GM21825 (cell line): ENCODE measurements around the gene TSPYL2.

Experiments used
- ATAC-seq: cut with Tn5 transposase; IDR thresholded peaks from one replicate; pipeline ENCODE4 v1.9.1; 2021; ENCODE audit warnings: mild to moderate bottlenecking, moderate library complexity; ENCODE audit not compliant: unreplicated experiment

Gene TSPYL2

GRCh38 chrX:53081925-53082772, at the start of gene TSPYL2:
TSS of gene TSPYL2 (plus strand) at chrX:53082367. CDS start at chrX:53082499, 132 bp downstream.
- ATAC-seq = peak; percentile 90

- no peak for ATAC-seq
Observed at GRCh38 chrX:53036149-53036548, 46.0 kb upstream of the TSPYL2 start.

- ATAC-seq = no peak
Observed at GRCh38 chrX:53039236-53039635, 42.9 kb upstream of the TSPYL2 start.

- no peak for ATAC-seq
Observed at GRCh38 chrX:53044995-53045394, 37.2 kb upstream of the TSPYL2 start.

GRCh38 chrX:53047228-53047627, 34.9 kb upstream of the TSPYL2 start:
- no peak for ATAC-seq

- ATAC-seq = no peak
Observed at GRCh38 chrX:53048169-53049126, 33.7 kb upstream of the TSPYL2 start, which contains the start of gene GPR173. TSS of gene GPR173 (plus strand) at chrX:53048789. CDS start at chrX:53076622, 27,833 bp downstream.

GRCh38 chrX:53049127-53049517, 33.0 kb upstream of the TSPYL2 start:
- ATAC-seq = no peak

- ATAC-seq = no peak
Observed at GRCh38 chrX:53050841-53051240, 31.3 kb upstream of the TSPYL2 start.

- ATAC-seq = no peak
Observed at GRCh38 chrX:53055244-53055849, 26.8 kb upstream of the TSPYL2 start.

GRCh38 chrX:53056292-53056691, 25.9 kb upstream of the TSPYL2 start:
- ATAC-seq = no peak

GRCh38 chrX:53065104-53065503, 17.1 kb upstream of the TSPYL2 start:
- ATAC-seq = no peak

- no peak for ATAC-seq
Observed at GRCh38 chrX:53071064-53071463, 11.1 kb upstream of the TSPYL2 start.

- ATAC-seq = peak; percentile 81
Observed at GRCh38 chrX:53071604-53072417, 10.4 kb upstream of the TSPYL2 start.

GRCh38 chrX:53072418-53073114, 9.6 kb upstream of the TSPYL2 start:
- no peak for ATAC-seq

- no peak for ATAC-seq
Observed at GRCh38 chrX:53073115-53073586, 9.0 kb upstream of the TSPYL2 start.

GRCh38 chrX:53075011-53075410, 7.2 kb upstream of the TSPYL2 start:
- no peak for ATAC-seq

GRCh38 chrX:53076671-53077070, 5.5 kb upstream of the TSPYL2 start:
- ATAC-seq = no peak

GRCh38 chrX:53077207-53078197, 4.7 kb upstream of the TSPYL2 start:
- ATAC-seq = no peak
